HCT116 (cell line): Measurements from ENCODE around the gene ITGB6.

Experiments
- EGR1 ChIP-seq: IDR thresholded peaks from 2 replicates; pipeline ENCODE4 v1.6.1; 2012; ENCODE audit warnings: low read depth
- JUND ChIP-seq: IDR thresholded peaks from 2 replicates; pipeline ENCODE4 v1.6.1; 2012
- POLR2AphosphoS5 ChIP-seq: IDR thresholded peaks from 2 replicates; pipeline ENCODE4 v1.6.1; 2011; ENCODE audit warnings: mild to moderate bottlenecking, low read depth, low read length, moderate library complexity
- SIN3A ChIP-seq: IDR thresholded peaks from 2 replicates; pipeline ENCODE4 v1.6.1; 2012; ENCODE audit warnings: low read depth
- SP1 ChIP-seq: IDR thresholded peaks from 2 replicates; pipeline ENCODE4 v1.6.1; 2012; ENCODE audit warnings: low read depth

DNA sequence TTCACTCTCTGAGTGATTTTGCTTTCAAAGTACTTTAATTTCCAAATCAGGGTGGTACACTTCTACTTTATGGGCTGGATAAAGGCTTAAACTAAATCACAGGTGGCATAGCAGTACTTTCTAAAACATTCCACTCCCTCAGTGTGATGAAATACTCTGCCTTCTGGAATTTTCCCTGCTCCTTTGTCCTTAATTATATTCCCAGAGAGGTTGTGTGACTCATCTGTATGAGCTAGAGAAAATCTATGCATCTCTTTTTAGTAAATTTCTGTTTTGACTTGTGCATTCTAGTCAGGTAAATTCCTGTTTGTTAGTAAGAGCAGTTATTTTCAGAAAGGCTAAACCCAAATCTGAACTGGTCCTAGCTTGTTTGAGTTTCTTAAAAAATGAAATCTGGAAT lies 108.7 kb downstream of the ITGB6 start:
- TF ChIP-seq EGR1: no peak
- no peak for TF ChIP-seq POLR2AphosphoS5
- TF ChIP-seq JUND: no peak
- TF ChIP-seq SP1: no peak
- TF ChIP-seq SIN3A: no peak
